Measurements from ENCODE around the gene ERP27.

Gene ERP27

DNA sequence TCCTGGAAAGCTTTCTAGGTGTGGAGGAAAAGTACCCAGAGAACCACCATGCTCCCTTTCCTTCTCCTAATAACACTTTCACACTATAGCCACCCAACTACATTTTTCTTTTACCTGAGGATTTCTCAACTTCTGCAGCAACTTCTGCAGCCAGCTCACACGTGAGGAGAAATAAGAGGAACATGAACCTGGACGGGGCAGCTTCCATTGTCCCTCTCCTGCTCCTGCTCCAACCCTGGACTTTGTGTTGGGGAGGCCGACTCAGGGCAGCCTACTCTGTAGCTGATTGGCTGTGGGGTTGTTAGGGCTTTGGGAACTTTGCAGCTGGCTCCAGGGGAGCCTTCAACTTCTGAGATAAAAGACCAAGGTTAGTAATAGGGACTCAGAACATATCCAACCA, at the start of gene ERP27:
Gene ERP27, minus strand, starts transcription at position 237 of the 400 bp plus-strand sequence. Its CDS starts 29 bp downstream, at position 208.
- no peak for DNase-seq (ENCODE audit: low spot score)
- TF ChIP-seq, protein P1, sequence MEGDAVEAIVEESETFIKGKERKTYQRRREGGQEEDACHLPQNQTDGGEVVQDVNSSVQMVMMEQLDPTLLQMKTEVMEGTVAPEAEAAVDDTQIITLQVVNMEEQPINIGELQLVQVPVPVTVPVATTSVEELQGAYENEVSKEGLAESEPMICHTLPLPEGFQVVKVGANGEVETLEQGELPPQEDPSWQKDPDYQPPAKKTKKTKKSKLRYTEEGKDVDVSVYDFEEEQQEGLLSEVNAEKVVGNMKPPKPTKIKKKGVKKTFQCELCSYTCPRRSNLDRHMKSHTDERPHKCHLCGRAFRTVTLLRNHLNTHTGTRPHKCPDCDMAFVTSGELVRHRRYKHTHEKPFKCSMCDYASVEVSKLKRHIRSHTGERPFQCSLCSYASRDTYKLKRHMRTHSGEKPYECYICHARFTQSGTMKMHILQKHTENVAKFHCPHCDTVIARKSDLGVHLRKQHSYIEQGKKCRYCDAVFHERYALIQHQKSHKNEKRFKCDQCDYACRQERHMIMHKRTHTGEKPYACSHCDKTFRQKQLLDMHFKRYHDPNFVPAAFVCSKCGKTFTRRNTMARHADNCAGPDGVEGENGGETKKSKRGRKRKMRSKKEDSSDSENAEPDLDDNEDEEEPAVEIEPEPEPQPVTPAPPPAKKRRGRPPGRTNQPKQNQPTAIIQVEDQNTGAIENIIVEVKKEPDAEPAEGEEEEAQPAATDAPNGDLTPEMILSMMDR (IDR thresholded peaks at IDR 0.05; ENCODE audit: extremely low read depth, missing control alignments), result no peak

GRCh38 chr12:14988035-14988434, 49.7 kb upstream of the ERP27 start:
- TF ChIP-seq, protein P1 (IDR thresholded peaks at IDR 0.05; ENCODE audit: extremely low read depth, missing control alignments), result no peak
- no peak for DNase-seq (ENCODE audit: low spot score)

GRCh38 chr12:14986449-14986848, 48.1 kb upstream of the ERP27 start:
- TF ChIP-seq, protein P1 (IDR thresholded peaks at IDR 0.05; ENCODE audit: extremely low read depth, missing control alignments), result no peak
- no peak for DNase-seq (ENCODE audit: low spot score)

- DNase-seq (ENCODE audit: low spot score), result no peak
- TF ChIP-seq, protein P1 (IDR thresholded peaks at IDR 0.05; ENCODE audit: extremely low read depth, missing control alignments), result no peak
Measured at GRCh38 chr12:14984766-14985285, 46.5 kb upstream of the ERP27 start.

GRCh38 chr12:14984036-14984435, 45.7 kb upstream of the ERP27 start:
- TF ChIP-seq, protein P1 (IDR thresholded peaks at IDR 0.05; ENCODE audit: extremely low read depth, missing control alignments), result no peak
- DNase-seq (ENCODE audit: low spot score), result no peak

DNA sequence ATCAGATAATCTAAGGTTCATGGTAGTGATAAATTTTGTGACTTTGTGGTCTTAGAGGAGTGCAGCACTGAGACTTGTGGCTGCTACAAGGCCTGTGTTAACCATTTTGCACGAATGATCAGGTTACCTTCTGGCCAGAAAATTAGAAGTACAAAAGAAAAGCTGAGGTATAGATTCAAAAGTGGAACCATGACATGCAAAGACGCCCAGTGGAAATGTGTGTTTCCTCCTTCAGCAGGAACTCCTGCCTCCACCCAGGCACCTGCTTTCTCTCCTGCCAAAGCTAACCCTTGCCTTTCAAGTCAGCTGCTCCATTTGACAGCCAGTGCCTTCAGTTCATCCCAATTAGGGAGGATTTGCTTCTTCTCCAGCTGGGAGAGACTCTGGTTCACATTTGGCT, 44.7 kb upstream of the ERP27 start:
- no peak for DNase-seq (ENCODE audit: low spot score)
- TF ChIP-seq, protein P1 (IDR thresholded peaks at IDR 0.05; ENCODE audit: extremely low read depth, missing control alignments), result no peak

DNA sequence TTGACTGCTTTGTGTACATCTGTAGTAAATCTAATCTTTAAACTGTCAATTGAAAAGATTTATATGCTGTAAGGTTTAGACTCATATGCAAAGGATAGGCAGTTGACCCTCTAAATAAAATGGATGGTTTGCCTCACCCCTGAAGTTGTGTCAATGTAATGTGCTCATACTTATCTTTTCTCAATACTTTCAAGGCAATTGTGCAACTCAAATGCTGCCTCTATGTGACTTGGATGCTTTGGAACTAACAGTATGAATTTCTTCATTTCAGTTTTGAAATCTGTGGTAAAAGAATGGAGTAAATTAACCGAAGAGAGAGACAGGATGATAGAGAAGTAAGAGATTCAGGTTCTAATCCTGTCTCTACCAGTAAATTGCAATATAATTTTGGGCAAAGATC, 44.2 kb upstream of the ERP27 start:
- DNase-seq (ENCODE audit: low spot score), result no peak
- TF ChIP-seq, protein P1 (IDR thresholded peaks at IDR 0.05; ENCODE audit: extremely low read depth, missing control alignments), result no peak

Data from GM20000 (cell line).